Measurements from ENCODE around the gene RNU7-1.

Gene RNU7-1

DNA sequence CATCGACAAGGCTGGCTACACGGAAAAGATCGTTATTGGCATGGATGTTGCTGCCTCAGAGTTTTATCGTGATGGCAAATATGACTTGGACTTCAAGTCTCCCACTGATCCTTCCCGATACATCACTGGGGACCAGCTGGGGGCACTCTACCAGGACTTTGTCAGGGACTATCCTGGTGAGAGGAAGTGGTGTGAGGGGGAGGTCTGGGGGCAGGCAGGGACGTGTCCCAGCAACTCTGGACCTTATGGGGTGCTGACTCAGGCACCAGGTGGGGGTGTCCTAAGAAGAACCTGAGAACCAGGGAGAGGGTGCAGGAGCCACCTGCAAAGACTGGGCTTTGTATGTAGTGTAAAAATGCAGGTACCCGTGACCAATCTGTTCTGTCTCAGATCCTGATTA is 24.0 kb upstream of the RNU7-1 start:
- no peak for DNase-seq

- no peak for DNase-seq
Observed at GRCh38 chr12:6921539-6921938, 22.1 kb upstream of the RNU7-1 start.

DNA sequence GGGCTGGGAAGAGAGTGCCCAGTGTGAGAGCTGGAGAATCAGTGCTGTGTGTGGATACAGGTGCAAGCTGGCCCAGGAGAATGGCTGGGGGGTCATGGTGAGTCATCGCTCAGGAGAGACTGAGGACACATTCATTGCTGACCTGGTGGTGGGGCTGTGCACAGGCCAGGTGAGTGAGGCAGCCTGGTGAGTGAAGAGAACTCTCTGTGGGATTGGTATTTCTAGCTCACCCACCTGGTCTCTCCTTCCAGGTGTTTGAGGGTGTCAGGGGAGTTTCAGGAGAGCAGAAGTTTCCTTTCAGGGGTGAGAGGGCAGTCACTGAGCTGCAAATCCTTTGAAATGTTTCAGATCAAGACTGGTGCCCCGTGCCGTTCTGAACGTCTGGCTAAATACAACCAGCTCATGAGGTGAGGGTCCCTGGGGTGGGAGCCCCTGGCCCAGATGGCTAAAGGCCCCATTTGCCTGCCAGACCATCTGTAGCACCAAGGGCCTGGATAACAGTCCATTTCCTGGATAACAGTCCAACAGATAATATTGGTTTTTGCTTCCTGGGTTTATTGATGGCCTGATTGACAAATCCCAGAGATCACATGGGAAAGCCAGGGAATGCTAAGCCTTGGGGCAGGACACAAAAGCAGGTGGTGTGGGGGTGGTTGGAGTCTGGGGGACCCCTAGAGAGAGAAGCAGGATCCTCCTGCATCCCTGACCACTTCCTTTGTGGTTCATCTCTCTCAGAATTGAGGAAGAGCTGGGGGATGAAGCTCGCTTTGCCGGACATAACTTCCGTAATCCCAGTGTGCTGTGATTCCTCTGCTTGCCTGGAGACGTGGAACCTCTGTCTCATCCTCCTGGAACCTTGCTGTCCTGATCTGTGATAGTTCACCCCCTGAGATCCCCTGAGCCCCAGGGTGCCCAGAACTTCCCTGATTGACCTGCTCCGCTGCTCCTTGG is 21.3 kb upstream of the RNU7-1 start:
- no peak for DNase-seq

- DNase-seq = no peak
Observed at GRCh38 chr12:6923003-6923732, 20.4 kb upstream of the RNU7-1 start.

GRCh38 chr12:6923851-6924250 is 19.8 kb upstream of the RNU7-1 start:
- DNase-seq = no peak

- peak; percentile 66 for DNase-seq
Observed at GRCh38 chr12:6925239-6925539, 18.4 kb upstream of the RNU7-1 start.

- peak; percentile 78 for DNase-seq
Observed at GRCh38 chr12:6925540-6926279, 17.9 kb upstream of the RNU7-1 start.

- DNase-seq = no peak
Observed at GRCh38 chr12:6927379-6928021, 16.1 kb upstream of the RNU7-1 start, which contains the start of gene ATN1. Gene ATN1, plus strand, starts transcription at chr12:6927959. Its CDS starts 6,043 bp downstream, at chr12:6934002.

- DNase-seq = no peak
Observed at GRCh38 chr12:6928022-6928702, 15.5 kb upstream of the RNU7-1 start.

- no peak for DNase-seq
Observed at GRCh38 chr12:6928703-6929407, 14.8 kb upstream of the RNU7-1 start.

GRCh38 chr12:6929466-6930452 is 13.9 kb upstream of the RNU7-1 start:
- no peak for DNase-seq

DNA sequence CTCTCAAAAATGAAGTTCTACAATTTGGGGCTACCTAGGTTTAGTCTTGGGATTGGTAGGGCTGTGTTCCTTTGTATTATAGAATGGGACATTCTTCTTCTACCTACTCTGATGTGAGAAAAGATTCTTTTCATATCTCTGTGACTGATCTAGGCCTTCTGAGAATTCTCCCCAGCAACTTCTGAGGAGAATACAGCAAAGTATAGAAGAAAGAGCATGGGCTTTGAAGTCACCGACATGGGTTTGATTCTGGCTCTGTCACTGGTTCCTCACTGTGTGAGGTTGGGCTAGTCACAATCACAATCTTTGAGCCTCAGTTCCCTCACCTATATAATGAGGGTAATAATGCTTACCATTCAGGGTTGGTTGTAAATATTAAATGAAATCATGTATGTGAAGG is 10.8 kb upstream of the RNU7-1 start:
- no peak for DNase-seq

DNA sequence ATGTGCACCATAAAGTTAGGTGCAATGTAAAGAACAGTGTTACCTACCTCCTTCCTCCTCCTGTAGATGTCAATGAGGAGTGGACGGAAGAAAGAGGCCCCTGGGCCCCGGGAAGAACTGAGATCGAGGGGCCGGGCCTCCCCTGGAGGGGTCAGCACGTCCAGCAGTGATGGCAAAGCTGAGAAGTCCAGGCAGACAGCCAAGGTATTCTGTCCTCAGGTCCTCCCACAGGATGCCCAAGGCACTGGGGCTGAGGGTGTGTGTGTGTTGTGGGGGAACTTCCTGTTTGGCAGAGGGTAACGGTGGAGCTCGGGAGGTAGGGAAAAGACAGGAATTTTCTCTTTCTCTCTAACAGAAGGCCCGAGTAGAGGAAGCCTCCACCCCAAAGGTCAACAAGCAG is 9.5 kb upstream of the RNU7-1 start:
- no peak for DNase-seq

DNA sequence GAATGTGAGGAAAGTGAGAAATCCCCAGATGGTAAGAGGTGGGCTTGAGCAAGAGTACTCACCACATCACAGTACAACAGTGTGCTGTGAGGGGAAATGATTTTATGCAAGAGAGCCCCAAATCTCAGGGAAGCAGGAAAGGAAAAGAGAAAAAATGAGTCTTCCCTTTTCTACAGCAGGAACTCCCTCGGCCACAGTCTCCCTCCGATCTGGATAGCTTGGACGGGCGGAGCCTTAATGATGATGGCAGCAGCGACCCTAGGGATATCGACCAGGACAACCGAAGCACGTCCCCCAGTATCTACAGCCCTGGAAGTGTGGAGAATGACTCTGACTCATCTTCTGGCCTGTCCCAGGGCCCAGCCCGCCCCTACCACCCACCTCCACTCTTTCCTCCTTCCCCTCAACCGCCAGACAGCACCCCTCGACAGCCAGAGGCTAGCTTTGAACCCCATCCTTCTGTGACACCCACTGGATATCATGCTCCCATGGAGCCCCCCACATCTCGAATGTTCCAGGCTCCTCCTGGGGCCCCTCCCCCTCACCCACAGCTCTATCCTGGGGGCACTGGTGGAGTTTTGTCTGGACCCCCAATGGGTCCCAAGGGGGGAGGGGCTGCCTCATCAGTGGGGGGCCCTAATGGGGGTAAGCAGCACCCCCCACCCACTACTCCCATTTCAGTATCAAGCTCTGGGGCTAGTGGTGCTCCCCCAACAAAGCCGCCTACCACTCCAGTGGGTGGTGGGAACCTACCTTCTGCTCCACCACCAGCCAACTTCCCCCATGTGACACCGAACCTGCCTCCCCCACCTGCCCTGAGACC is 8.0 kb upstream of the RNU7-1 start:
- DNase-seq = no peak

- no peak for DNase-seq
Observed at GRCh38 chr12:6936194-6936635, 7.4 kb upstream of the RNU7-1 start.

DNA sequence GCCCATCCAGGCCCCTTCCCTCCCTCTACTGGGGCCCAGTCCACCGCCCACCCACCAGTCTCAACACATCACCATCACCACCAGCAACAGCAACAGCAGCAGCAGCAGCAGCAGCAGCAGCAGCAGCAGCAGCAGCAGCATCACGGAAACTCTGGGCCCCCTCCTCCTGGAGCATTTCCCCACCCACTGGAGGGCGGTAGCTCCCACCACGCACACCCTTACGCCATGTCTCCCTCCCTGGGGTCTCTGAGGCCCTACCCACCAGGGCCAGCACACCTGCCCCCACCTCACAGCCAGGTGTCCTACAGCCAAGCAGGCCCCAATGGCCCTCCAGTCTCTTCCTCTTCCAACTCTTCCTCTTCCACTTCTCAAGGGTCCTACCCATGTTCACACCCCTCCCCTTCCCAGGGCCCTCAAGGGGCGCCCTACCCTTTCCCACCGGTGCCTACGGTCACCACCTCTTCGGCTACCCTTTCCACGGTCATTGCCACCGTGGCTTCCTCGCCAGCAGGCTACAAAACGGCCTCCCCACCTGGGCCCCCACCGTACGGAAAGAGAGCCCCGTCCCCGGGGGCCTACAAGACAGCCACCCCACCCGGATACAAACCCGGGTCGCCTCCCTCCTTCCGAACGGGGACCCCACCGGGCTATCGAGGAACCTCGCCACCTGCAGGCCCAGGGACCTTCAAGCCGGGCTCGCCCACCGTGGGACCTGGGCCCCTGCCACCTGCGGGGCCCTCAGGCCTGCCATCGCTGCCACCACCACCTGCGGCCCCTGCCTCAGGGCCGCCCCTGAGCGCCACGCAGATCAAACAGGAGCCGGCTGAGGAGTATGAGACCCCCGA is 6.8 kb upstream of the RNU7-1 start:
- no peak for DNase-seq

DNA sequence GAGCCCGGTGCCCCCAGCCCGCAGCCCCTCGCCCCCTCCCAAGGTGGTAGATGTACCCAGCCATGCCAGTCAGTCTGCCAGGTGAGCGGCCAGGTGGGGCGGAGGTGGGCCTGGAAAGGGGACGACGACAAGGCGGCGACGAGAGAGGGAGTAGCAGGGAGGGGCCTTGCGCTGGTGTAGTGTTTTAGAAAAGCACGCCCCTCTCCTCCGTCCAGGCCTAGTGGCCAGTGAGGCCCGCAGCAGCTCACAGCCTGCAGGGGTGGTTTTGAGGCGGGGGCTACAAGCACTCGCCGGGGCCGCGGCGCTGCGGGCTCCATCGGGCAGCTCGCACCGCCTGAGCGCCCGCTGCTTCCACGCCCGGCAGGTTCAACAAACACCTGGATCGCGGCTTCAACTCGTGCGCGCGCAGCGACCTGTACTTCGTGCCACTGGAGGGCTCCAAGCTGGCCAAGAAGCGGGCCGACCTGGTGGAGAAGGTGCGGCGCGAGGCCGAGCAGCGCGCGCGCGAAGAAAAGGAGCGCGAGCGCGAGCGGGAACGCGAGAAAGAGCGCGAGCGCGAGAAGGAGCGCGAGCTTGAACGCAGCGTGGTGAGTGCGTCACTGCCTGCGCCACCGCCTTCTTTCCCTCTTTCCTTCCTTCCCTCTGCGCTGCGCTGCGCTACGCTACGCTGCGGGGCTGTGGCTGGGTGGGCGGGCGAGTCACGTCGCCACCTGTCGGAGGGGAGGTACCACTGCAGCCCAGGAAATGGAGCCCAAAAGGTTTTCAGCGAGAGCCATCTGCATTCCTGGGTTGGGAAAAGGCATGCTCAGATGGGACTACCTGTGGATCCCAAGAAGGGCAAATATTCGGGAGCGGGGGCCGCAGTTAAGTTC is 5.9 kb upstream of the RNU7-1 start:
- DNase-seq = peak; percentile 90
